DLD1 (cell line): ENCODE measurements around the gene HDAC9.

Source experiments
- in situ Hi-C: cut with HindIII; loops from 2 replicates; pipeline ENCODE4 v1.10.0; 2017; ENCODE audit warnings: low sequenced_read_pairs

The HDAC9 gene

DNA sequence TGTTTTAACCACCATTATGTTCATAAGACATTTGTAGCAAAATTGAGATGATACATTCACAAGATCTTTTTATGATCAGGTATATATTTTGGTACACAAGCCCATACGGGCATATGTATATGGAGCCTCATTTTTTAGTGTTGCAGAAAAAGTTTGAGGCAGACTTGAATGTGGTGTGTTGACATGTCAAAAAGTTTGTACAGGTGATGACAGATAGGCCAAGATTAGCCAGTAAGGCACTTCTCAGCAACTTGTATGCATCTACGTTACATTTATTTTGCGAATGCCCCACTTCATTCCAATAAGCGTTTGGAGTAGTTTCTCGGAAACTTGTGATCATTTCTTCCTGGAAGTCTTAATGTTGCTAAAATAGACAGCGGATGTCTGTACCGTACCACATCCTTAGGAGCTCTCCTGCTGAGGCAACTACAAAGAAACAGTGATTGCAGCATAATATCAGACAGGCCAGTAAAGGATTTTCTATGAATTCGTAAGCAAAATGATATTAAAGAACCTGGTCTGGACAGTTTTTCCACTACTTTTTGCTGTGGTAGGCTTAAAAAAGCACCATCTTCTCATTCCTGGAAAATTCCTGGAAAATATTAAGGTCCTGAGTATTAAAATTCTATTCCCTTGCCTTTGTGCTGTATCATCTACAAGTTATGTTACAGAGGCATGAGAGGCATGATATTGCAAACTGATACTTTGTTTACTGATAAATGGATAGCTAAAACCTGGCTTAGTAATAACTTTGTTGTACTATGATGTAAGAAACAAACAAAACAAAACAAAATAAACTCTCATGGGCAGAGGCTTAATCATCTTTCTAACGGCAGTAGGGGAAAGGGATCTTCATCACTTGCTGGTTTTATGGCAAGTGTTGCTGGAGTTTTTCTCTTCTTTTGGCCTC, 153.6 kb downstream of the HDAC9 start:
- in situ Hi-C loops: no loop called here

DNA sequence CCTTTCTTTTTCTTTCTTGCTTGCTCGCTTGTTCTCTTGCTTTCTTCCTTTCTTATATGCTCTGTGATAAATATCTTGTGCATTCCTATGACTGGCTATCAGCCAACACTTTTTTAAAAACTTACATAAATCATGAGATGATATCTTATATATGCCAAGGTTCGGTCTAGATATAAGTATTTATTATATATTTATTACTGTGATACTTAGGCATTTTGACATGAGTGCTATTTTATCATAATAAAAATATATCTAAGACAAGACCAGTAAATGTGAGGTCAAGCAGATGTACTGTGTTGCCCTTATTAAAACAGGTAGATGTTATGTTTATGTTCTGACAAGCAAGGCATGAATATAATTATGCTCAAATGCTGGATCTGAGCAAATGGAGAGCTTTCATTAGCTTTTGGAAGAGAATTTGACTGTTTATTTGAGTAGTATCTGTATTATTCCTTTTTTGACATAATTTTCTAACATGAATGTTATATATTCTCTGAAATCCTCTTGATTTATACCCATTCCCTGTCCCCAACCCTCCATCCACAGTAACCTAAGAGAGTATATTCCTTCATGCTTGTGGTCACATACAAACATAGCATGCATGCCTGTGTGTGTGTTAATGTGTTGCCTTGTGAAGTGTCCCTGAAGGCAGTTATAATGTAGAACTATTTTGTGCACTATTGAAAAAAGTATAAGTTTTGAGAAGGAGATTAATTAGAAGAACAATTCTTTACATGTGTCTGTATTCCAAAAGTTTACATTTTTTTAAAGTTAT, 158.0 kb downstream of the HDAC9 start:
- in situ Hi-C loops: no loop called here

DNA sequence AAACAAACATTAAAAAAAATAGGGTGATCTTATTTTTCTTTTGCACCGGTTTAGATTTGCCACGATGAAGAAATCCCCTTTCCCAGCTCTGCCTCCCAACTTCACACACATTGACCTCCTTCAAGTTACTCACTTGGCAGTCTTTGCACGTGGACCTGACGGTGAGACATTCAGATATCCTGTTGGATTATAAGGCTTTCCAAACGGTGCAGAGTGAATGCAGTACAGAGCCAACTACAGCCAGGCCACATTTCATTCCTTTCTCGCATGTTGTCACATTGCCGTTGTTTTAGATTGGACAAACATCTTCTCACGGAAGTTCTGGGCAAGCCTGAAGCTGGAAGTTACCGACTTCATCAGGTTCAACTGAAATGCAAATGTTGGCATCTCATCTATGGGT, 159.2 kb downstream of the HDAC9 start:
- in situ Hi-C loops: no loop called here

DNA sequence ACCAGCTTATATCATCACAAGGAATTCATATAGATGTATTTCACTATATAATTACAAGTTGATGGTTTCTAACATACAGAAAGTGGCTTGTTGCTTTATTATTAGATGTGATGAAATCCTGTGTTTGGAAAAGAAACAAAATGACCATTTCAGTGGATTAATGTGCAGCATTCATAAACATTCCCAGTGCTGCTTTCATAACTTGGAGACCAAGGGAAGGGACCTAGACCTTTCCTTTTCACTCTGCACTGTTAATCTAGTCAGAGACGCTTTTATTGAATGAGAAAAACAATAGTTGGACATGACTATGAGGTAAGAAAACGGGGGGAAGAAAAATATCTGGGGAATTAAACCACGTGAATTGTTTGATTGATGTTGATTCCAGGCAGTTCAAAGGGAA, 160.0 kb downstream of the HDAC9 start:
- in situ Hi-C loops: no loop called here

DNA sequence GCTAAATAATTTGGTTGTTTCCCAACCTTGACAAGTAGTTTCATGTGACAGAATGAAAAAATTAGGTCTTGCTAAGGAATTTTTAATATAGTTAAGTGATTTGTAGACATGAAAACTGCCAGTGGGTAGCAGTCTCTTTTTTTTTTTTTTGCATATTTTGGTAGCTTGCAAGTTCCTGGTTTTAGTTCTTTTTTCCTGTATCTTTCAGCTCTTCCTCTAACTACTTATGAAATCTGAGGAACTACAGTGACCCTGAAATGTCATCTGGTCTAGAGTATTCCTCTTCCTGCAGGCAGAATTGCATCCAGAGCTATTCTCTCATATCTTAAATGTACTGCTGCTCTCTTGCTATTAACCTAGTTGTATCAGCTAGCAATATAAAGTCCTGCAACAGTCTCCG, 160.4 kb downstream of the HDAC9 start:
- in situ Hi-C loops: no loop called here

DNA sequence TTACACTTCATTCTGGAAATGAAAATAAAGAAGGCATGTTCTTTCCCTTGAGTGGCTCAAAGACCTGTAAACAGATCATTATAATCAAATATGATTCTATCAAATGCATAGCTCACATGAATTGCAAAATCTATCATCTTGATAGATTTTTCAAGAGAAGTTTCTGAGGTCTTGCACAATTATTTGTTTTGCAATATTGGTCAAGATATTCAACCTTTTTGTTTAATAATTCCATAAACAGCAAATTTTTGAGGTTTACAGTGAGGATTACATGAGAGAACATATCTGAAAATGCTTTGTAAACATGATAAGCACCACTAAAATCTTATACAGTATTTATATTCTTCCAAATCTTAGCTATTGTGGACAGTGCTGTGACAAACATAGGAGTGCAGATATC, 160.8 kb downstream of the HDAC9 start:
- in situ Hi-C loops: no loop called here

DNA sequence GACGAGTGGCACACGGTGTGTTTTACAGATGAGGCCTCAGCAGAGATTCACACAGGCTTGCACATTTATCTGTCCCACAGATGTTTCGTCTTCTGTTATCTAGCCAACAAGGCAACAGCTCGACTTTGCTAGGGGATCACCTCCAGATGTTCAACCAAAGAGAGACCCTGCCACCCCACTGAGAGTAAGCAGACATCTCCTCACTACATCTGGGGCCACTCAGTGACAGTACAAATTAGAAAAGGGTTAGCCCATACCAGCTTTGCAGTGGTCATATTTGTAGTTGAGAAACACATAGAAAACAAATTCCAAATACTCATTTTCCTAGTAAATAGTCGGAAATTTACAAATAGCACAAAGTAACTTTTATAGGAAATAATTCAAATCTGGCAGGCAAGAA, 164.2 kb downstream of the HDAC9 start:
- in situ Hi-C loops: no loop called here

DNA sequence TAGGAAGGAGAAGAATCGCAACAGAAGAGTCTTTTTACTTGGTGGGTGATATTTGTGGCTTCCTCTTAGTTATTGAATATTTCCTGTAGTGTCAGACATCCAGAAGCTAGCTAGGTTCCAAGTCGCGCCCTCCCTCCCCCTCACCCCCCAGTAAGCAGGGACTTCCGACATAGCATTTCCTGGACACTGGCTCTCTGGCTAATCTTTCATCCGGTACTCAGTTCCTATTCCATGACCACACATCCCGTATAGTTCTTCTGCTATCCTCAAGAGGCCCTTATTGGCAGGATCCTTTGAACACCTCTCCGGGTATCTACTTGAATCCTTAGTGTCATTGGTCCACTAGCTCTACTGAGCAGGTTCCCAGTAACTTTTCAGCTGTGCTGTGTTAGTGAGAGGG, 167.8 kb downstream of the HDAC9 start:
- in situ Hi-C loops: no loop called here

DNA sequence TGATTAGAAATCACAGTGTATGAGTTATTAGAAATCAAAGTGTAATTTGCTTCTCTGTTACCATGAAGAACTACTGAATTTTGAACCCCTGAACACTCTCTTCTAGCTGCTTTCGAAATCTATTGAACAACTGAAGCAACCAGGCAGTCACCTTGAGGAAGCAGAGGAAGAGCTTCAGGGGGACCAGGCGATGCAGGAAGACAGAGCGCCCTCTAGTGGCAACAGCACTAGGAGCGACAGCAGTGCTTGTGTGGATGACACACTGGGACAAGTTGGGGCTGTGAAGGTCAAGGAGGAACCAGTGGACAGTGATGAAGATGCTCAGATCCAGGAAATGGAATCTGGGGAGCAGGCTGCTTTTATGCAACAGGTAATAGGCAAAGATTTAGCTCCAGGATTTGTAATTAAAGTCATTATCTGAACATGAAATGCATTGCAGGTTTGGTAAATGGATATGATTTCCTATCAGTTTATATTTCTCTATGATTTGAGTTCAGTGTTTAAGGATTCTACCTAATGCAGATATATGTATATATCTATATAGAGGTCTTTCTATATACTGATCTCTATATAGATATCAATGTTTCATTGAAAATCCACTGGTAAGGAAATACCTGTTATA, 170.7 kb downstream of the HDAC9 start:
- in situ Hi-C loops: no loop called here

DNA sequence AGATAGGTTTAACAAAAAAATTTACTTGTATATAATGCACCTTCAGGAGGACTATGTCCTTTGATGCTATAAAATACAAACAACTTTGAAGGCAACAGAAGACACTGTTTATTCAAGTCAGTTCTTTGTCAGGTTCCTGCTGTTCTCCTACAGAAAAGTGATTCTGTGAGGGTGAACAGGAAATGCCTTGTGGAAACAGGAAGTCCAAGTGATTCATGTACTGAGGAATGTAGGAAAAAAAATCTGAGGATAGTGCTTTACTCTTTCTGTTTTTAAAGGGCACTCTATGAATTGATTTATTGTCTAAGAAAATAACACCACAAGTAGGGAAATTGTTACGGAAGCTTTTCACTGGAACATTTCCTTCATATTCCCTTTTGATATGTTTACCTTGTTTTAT, 171.9 kb downstream of the HDAC9 start:
- in situ Hi-C loops: no loop called here

DNA sequence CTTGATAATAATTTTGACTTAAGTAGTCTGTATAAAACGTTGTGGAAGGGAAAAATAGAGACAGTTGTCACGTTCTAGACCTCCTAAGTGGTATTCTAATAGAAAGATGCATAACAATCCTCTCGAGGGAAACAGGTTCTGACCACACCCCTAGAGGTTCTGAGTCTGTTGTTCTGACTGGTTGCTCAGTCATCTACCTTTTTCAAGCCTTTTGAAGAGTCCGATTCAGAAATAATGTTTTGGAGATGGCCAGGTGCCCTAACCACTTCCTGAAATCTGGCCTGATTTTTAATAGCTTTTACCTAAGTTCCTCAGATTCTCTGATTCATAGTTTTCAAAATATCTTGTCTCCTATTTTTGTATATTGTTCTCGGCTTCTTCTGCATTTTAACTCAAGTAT, 175.6 kb downstream of the HDAC9 start:
- in situ Hi-C loops: no loop called here

DNA sequence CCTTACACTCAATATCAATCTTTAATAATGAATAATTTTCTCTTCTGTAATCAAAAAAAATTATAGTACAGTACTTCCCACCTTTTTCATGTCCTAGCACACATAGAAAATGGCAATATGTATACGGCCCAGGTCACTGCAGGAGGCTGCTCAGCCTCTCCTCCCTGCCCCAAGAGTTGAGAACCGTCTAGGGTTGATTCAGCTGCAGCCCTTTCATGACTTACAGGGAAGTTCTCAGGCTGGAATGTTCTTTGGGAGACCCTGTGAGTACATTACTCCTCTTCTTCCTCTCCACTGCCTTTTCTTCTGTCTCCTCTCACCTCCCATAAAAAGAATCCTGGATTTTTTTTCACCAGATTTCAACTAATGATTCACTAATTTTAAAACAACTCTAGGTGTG, 180.0 kb downstream of the HDAC9 start:
- in situ Hi-C loops: no loop called here

DNA sequence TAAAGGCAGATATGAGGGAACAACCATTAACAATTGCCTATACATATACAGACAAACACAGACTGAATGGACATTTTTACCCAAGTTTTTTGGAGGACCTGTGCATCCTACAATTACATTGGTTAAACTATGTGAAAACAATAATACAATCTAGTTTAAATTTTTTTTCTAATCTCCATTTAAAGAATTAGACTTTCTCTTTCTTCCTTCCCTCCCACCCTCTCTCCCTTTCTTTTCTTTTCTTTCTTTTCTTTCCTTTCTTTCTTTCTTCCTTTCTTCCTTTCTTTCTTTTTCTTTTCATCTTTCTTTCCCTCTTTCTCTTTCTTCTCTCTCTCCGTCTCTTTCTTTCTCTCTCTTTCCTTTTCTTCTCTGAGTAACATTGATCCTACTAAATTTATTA, 183.7 kb downstream of the HDAC9 start:
- in situ Hi-C loops: no loop called here

DNA sequence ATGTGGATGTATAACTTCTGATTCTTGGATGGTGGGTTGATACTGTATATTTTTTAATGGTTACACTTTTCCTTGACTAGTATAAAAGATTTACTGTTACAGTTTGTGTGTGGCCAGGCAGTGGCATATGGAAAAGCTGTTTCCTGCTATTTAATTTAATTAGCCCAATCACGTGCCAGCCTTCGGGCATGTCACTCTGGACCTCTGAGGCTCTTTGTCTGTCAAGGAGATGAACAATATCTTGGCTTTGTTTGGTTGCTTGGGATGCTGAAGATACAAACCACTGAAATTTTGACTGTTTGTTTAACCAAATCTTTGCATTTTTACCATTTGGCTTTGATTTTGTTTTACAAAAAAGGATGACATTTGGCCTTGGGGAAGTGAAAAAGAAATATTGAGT, 185.0 kb downstream of the HDAC9 start:
- in situ Hi-C loops: no loop called here

DNA sequence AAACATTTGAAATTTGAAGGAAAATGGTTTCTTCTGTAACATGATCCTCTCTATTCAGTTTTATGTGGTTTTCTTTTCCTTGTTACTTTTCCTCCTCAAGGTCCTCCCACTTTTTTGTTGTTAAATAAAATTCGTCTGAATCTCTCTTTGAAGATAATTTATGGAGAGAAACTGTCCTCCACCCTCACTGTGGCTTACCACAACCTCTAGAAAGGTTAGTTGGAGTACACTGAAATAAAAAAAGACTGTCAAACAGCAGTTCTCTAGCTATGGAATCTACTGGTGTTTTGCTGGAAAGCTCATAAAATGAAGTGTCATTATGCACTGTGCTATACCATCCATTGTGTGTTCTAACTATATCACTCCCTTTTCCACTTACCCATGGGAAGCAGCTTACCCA, 189.4 kb downstream of the HDAC9 start:
- in situ Hi-C loops: no loop called here

DNA sequence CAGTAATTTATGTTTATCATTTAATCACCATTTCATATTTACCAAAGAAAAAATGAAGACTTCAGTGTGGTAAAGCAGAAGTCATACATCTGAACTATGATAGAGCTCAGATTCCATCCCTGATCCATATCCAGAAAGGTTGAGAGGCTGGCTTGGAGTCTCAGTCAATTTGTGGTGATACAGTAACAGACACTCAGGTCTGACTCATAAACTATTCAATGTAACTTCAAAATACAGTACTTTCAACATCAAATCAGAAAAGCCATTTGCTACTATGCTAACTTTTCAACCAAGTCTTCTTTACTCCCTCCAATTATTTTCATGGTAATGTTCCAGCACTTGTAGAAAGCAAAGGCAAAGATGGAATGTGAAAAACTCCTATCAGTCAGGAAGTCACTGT, 190.4 kb downstream of the HDAC9 start:
- in situ Hi-C loops: no loop called here

DNA sequence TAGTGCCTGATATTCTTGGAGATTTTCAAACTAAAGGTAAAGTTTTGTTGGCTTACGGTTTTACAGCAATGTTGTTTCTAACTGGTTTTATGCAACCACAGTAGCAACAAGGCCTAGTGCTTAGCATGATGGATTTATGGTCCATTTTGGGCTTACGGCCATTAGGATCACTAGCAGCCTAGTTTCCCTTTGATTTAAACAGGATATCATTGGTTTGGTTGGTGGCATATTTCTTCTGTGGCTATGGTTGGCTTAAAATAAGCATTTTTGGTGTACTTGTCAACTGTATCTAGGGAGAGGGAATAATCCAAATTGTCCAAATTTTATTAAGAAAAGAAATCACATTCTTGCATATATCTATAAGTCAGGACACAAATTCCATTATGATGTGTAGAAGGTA, 194.0 kb downstream of the HDAC9 start:
- in situ Hi-C loops: no loop called here

DNA sequence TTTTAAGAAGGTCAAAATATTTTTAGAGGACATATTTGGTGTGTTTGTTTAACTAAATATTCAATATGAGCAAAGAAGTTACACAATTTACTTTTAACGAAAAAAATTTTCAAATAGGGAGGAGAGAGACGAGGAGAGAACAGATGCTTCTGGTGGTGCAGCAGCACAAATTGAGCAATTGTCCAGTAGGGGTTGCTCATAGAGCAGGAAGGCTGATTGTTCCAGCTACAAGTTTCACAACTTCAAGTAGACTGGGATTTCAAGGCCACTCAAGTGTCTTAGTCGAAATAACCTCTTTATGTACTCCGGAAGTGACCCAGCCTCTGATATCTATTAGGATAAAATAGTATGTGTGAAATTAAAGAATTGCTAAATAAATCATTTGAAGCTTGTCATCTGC, 197.9 kb downstream of the HDAC9 start:
- in situ Hi-C loops: no loop called here

DNA sequence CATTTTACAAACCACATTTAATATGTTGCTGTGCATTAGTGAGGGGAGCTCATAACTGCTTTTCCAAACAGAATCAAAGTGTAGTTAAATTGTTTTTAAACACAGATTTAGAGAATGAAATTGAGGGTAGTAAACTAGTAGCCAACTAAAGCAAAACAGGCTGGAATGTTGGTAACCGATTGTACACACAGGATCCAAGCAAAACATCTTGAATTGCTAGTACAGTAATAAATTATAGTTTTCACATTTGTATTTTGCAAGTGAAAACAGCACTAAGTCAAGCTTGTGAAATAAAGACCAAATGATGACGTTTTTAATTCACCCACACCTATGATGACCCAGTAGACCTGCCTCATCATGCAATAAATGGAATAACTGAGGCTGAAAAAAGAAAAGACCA, 198.3 kb downstream of the HDAC9 start:
- in situ Hi-C loops: no loop called here

DNA sequence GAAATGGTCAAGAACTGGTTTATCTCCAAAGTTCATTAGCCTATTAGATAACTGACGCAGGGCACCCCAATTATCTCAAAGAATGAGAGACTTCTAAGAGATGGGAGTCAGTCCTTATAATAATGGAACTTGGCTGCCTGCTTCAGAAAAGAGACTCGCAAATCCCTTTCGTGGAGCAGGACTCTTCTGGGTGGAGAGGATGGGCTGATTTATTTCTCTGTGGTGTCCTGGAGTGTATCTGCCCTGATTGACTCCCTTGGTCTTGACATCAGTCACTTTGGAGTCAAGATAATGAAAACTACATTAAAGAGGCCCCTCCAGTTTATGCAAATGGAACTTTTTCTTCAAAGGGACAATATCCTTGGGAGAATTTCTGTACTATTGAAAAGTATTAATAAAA, 198.9 kb downstream of the HDAC9 start:
- in situ Hi-C loops: no loop called here

DNA sequence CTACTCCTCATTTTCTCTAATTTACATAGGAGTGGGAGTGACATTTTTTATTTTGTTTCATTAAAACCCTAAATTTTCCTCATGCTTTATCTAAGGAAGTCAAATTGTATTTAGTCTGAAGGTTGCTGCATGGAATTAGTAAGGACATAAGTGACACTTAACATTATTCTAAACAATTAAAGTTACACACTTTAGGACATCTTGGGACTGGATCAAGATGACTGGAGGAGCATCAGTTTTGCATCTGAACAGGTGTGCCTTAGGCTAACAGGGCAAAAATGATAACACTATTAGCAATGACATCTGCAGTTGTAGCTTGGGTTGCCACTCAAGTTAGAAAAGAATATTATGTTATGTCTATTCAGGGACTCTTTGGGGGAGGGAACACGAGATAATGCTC, 199.4 kb downstream of the HDAC9 start:
- in situ Hi-C loops: no loop called here

DNA sequence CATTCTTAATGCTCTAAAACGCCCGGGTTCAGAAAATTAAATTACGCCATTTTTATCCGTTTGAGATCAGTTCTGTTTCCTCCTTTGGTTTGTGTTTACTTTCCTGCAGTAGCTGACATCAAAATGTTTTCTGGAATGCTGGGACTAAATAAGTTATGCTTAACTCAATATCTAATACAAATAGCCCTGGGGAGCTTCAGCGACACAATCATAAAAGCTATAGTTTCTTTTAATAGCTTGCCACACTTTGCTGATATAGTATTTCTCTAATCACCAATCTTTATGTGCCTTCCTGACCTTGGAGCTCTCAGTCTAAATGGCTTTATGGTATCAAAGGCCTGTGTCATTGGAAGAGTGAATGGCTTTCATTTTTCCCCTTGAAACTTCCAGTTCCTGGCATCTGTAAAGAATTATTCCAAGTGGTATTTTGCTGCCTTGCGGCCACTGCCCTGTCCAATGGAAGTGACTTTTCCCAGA, 202.7 kb downstream of the HDAC9 start:
- in situ Hi-C loops: no loop called here
